ENCODE results near the gene ITGAV.

The ITGAV gene

GRCh38 chr2:186702501-186702900 lies 112.6 kb downstream of the ITGAV start:
- no peak for DNase-seq (ENCODE audit: low read depth)
- no peak for TF ChIP-seq CTCF (IDR thresholded peaks at IDR 0.05; ENCODE audit: low read depth, low read length, missing control alignments)

DNA sequence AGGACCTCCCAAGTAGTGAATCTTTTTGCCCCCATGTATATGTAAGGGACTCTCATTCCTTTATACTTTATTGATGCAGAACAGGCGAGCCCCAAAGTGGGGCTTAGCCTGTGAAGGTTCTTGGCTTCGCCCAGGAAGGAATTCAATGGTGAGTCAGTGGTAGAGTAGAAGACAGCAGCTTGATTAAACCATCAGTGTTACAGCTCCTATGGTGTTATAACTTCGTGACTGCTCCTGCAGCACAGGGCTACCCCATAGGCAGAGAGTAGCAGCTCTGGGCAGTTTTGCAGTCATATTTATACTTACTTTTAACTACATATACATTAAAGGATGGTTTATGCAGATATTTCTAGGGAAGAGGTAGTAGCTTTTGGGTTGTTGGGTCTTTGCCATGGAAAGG lies 115.0 kb downstream of the ITGAV start:
- no peak for DNase-seq (ENCODE audit: low read depth)
- TF ChIP-seq CTCF (IDR thresholded peaks at IDR 0.05; ENCODE audit: low read depth, low read length, missing control alignments) = no peak
- no peak overlapping the region for H3K4me3 ChIP-seq (ENCODE audit: low read depth, low read length)

More at GRCh38 chr2:186702501-186702900, 112.6 kb downstream of the ITGAV start:
- no peak overlapping the region for H3K4me3 ChIP-seq (ENCODE audit: low read depth, low read length)

- TF ChIP-seq CTCF (IDR thresholded peaks at IDR 0.05; ENCODE audit: low read depth, low read length, missing control alignments) = no peak
- DNase-seq (ENCODE audit: low read depth) = no peak
- H3K4me3 ChIP-seq (ENCODE audit: low read depth, low read length) = no peak overlapping the region
These were observed 119.9 kb downstream of the ITGAV start for GRCh38 chr2:186709529-186710450.

DNA sequence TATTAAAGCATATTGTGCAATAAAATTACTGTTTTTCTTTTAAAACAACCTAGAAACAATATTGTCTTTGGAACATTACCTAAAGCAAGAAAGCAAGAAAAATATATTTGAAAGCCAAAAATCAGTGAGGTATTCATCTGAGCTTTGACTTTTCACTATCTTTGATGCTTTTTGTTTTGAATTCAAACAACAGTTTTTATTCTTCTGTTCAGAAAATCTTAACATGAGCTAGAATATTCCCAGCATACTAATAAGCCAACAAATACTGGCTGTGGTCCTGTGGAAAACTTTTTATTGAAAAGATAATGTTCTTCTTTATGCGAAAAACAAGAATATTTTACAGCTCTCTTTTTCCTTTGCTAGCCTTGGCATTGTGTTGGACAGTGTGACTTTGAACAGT lies 123.8 kb downstream of the ITGAV start:
- H3K4me3 ChIP-seq (ENCODE audit: low read depth, low read length) = no peak overlapping the region
- no peak for DNase-seq (ENCODE audit: low read depth)
- TF ChIP-seq CTCF (IDR thresholded peaks at IDR 0.05; ENCODE audit: low read depth, low read length, missing control alignments) = no peak

- TF ChIP-seq CTCF (IDR thresholded peaks at IDR 0.05; ENCODE audit: low read depth, low read length, missing control alignments) = no peak
- H3K4me3 ChIP-seq (ENCODE audit: low read depth, low read length) = no peak overlapping the region
- DNase-seq (ENCODE audit: low read depth) = no peak
These were observed 124.8 kb downstream of the ITGAV start for GRCh38 chr2:186714611-186715010.

DNA sequence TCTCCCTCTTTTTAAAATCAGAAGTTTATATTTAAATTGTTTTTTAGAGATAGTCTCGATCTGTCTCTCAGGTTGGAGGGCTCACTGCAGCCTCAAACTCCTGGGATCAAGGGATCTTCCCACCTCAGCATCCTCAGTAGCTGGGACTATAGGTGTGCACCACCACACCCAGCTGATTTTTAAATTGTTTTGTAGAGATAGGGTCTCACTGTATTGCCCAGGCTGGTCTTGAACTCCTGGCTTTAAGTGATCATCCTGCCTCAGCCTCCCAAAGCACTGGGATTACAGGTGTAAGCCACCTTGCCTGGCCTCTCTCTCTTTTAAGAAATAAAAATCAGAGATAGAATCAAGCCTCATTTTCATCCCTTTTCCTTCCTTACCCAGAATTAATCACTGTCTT lies 126.1 kb downstream of the ITGAV start:
- DNase-seq (ENCODE audit: low read depth) = no peak
- TF ChIP-seq CTCF (IDR thresholded peaks at IDR 0.05; ENCODE audit: low read depth, low read length, missing control alignments) = no peak
- H3K4me3 ChIP-seq (ENCODE audit: low read depth, low read length) = no peak overlapping the region

DNA sequence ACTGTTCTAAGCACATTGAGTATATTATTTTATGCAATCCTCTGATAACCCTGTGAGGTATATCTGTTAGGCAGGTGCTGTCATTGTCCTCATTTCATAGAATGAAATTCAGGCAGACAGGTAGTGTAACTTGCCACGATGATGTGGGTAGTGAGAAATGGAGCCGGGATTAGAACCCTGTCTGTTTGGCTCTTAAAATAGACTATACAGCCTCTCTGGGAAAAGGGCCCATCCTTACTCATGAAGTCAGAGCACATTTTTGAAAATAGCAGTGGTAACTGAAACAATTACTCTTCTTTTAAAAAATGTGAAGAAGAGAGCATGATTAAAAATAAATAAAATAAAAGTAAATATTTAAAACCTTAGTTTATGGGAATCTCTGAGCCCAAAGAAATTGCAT lies 127.0 kb downstream of the ITGAV start:
- DNase-seq (ENCODE audit: low read depth) = no peak
- H3K4me3 ChIP-seq (ENCODE audit: low read depth, low read length) = no peak overlapping the region
- no peak for TF ChIP-seq CTCF (IDR thresholded peaks at IDR 0.05; ENCODE audit: low read depth, low read length, missing control alignments)
